ENCODE measurements around the gene EDN2. TPM values are rescaled to one million over a fixed set of nuclear protein-coding genes. Genes with fewer than 3 reads are reported as not detected.

The EDN2 gene
- total RNA-seq, 1 experiment from 2014 or later = 0.24 TPM

DNA sequence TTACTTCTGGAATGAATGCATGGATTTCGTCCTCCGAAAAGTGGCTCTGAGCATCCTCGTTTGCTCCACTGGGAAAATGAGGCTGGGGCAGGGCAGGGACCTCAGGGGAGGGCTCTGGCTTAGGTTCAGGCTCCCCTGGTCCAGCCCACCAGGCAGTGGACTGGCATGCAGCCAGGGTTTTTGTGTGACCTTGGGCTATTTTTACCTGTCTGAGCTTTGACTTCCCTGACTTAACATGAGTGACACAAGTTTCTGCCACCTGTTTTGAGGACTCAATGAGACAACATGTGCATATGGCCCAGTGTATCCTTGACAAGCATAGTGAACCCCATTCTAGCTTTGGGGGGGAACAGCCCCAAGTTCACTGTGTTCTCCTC lies 32.6 kb upstream of the EDN2 start:
- Mint-ChIP-seq H3K36me3 (ENCODE audit: insufficient read depth in 1 of 3, low read depth in 3 of 3) (no peaks in the 10 kb centered on the region), H3K27ac (no peak overlapping the region), H3K4me3 (peak overlapping the region in 1 of 2 experiments; percentile 62; a peak in 1 of 5 replicates), H3K9me3 (no peaks in the 10 kb centered on the region), H3K27me3 (ENCODE audit: low read depth) (peaks cover 16% of the 10 kb centered on the region), H3K4me1 (peaks cover 12 to 22% of the 10 kb centered on the region in 2 experiments)
- no peak overlapping the region for H2BK5ac ChIP-seq (ENCODE audit: insufficient read length, low read length)
- TF ChIP-seq, protein P1, sequence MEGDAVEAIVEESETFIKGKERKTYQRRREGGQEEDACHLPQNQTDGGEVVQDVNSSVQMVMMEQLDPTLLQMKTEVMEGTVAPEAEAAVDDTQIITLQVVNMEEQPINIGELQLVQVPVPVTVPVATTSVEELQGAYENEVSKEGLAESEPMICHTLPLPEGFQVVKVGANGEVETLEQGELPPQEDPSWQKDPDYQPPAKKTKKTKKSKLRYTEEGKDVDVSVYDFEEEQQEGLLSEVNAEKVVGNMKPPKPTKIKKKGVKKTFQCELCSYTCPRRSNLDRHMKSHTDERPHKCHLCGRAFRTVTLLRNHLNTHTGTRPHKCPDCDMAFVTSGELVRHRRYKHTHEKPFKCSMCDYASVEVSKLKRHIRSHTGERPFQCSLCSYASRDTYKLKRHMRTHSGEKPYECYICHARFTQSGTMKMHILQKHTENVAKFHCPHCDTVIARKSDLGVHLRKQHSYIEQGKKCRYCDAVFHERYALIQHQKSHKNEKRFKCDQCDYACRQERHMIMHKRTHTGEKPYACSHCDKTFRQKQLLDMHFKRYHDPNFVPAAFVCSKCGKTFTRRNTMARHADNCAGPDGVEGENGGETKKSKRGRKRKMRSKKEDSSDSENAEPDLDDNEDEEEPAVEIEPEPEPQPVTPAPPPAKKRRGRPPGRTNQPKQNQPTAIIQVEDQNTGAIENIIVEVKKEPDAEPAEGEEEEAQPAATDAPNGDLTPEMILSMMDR (conservative IDR thresholded peaks at IDR 0.05) = no peak
- H3K79me1 ChIP-seq (ENCODE audit: insufficient read depth, low read depth, low read length, poor library complexity, severe bottlenecking) = no peaks in the 10 kb centered on the region
- no peak overlapping the region for H2BK12ac ChIP-seq (ENCODE audit: insufficient read length, low read depth, low read length)
- H3K79me2 ChIP-seq (ENCODE audit: insufficient read depth, low read length) = no peaks in the 10 kb centered on the region
- no peaks in the 10 kb centered on the region for H3K27me3 ChIP-seq (ENCODE audit: insufficient read depth, low read length)
- H3K9ac ChIP-seq (ENCODE audit: extremely low read depth, insufficient read length, low read length) = no peak overlapping the region
- no CpG with 5 or more reads among the region's 3 CpGs for WGBS (ENCODE audit: extremely low coverage, insufficient read length, low lambda C conversion rate)
- no peak overlapping the region for H3K4ac ChIP-seq (ENCODE audit: low read depth, low read length)
- no peaks in the 10 kb centered on the region for H3K9me3 ChIP-seq (ENCODE audit: control insufficient read depth, low read depth, low read length)
- H2AK5ac ChIP-seq (ENCODE audit: insufficient read length, low read length) = no peak overlapping the region
- no peak overlapping the region for H4K8ac ChIP-seq (replicated peaks; ENCODE audit: insufficient read length, low read depth, low read length)
- H3K18ac ChIP-seq (ENCODE audit: insufficient read length, low read depth, low read length) = no peak overlapping the region
- H3K14ac ChIP-seq (ENCODE audit: insufficient read depth, low read length) = no peak overlapping the region
- H2BK15ac ChIP-seq (ENCODE audit: low read depth, low read length) = no peak overlapping the region
- no peak overlapping the region for H3K27ac ChIP-seq (ENCODE audit: insufficient read length, low read depth, low read length)
- no peak overlapping the region for H3T11ph ChIP-seq (ENCODE audit: low read length)
- H4K91ac ChIP-seq (ENCODE audit: insufficient read length, low read depth, low read length) = no peak overlapping the region
- H4K5ac ChIP-seq (ENCODE audit: insufficient read length, low read depth, low read length) = no peak overlapping the region
- H3K4me1 ChIP-seq (ENCODE audit: insufficient read depth, low read length) = peaks cover 3% of the 10 kb centered on the region; the same call in 1 of the 2 replicates
- H4K20me1 ChIP-seq (ENCODE audit: control insufficient read depth, insufficient read depth, insufficient read length) = no peaks in the 10 kb centered on the region
- no peak overlapping the region for H2BK20ac ChIP-seq (ENCODE audit: low read depth, low read length, poor library complexity, severe bottlenecking)
- H2BK120ac ChIP-seq (ENCODE audit: low read depth, low read length, poor library complexity, severe bottlenecking) = no peak overlapping the region
- no peak overlapping the region for H2AFZ ChIP-seq (ENCODE audit: low read length)
- H3K23me2 ChIP-seq (ENCODE audit: insufficient read length, low read depth, low read length, poor library complexity, severe bottlenecking) = peaks cover 3% of the 10 kb centered on the region
- no peak overlapping the region for H3K23ac ChIP-seq (ENCODE audit: insufficient read length, low read depth, low read length)
- H3K56ac ChIP-seq (ENCODE audit: insufficient read length, low read depth, low read length) = no peak overlapping the region
- DNase-seq = no peak
- H3K4me2 ChIP-seq (ENCODE audit: insufficient read depth, insufficient read length, low read length) = no peak overlapping the region

Measured in H9 (cell line).